Chondrocyte (in vitro differentiated cells): Measurements from ENCODE around the gene LRRK1. TPM values are rescaled to one million over a fixed set of nuclear protein-coding genes. Genes with fewer than 3 reads are reported as not detected.

Experiments used
- DNase-seq: peaks from one replicate; pipeline ENCODE4 v3.0.0; 2021; ENCODE audit warnings: mixed read lengths, low spot score
- H3K27ac Mint-ChIP-seq: one replicate; pipeline ENCODE4 v1.8.0; 2021; ENCODE audit warnings: mild to moderate bottlenecking, moderate library complexity, mixed read lengths; ENCODE audit not compliant: unreplicated experiment
- H3K27me3 Mint-ChIP-seq: 2 replicates; pipeline ENCODE4 v1.8.0; 2021; ENCODE audit warnings: low read depth, mixed read lengths
- H3K36me3 Mint-ChIP-seq: 2 replicates; pipeline ENCODE4 v1.8.0; 2021; ENCODE audit warnings: low read depth, mixed read lengths
- H3K4me1 Mint-ChIP-seq: 2 replicates; pipeline ENCODE4 v1.8.0; 2021; ENCODE audit warnings: low read depth, mild to moderate bottlenecking, mixed read lengths
- H3K4me3 Mint-ChIP-seq: one replicate; pipeline ENCODE4 v1.8.0; 2021; ENCODE audit warnings: mild to moderate bottlenecking, moderate library complexity, mixed read lengths; ENCODE audit not compliant: unreplicated experiment
- H3K9me3 Mint-ChIP-seq: 2 replicates; pipeline ENCODE4 v1.8.0; 2021; ENCODE audit warnings: low read depth, mixed read lengths
- total RNA-seq: library from RNA; stranded (reverse); gene quantifications from 3 replicates; pipeline ENCODE4 v1.2.1, GENCODE V29; 2021
- TF ChIP-seq, protein P1 (sequence below): fragments of 200-600 bp; sonication (generic); IDR thresholded peaks from 2 replicates; pipeline ENCODE4 v1.5.0; 2021; ENCODE audit warnings: antibody characterized with exemption, mild to moderate bottlenecking, moderate library complexity

Gene LRRK1
- total RNA-seq, 1 donor from 2014 or later, result 10.1 TPM

DNA sequence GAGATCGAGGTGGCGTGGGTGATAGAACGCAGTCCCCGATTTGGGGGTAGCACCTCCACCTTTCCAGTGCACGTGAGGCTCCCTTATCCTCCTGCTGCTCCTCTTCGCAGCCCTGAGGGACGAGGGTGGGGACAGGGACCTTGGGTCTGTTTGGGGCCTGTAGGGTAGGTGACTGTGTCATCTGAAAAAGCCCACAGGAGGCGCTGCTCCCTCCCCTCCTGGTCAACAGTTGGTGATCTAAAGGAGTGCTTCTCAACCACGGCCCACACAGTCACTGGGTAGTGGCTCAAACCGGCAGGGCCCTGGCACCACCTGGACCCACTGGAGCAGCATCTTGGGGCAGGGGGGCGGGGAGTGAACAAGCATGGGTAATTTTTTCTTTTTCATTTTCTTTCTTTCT is 7.1 kb downstream of the LRRK1 start:
- TF ChIP-seq, protein P1, sequence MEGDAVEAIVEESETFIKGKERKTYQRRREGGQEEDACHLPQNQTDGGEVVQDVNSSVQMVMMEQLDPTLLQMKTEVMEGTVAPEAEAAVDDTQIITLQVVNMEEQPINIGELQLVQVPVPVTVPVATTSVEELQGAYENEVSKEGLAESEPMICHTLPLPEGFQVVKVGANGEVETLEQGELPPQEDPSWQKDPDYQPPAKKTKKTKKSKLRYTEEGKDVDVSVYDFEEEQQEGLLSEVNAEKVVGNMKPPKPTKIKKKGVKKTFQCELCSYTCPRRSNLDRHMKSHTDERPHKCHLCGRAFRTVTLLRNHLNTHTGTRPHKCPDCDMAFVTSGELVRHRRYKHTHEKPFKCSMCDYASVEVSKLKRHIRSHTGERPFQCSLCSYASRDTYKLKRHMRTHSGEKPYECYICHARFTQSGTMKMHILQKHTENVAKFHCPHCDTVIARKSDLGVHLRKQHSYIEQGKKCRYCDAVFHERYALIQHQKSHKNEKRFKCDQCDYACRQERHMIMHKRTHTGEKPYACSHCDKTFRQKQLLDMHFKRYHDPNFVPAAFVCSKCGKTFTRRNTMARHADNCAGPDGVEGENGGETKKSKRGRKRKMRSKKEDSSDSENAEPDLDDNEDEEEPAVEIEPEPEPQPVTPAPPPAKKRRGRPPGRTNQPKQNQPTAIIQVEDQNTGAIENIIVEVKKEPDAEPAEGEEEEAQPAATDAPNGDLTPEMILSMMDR, result no peak
- DNase-seq, result no peak
- H3K27me3 Mint-ChIP-seq, result no peaks in the 10 kb centered on the region
- no peaks in the 10 kb centered on the region for H3K9me3 Mint-ChIP-seq
- H3K27ac Mint-ChIP-seq, result no peak overlapping the region
- no peak overlapping the region for H3K4me3 Mint-ChIP-seq
- H3K4me1 Mint-ChIP-seq, result no peaks in the 10 kb centered on the region
- peaks cover 2% of the 10 kb centered on the region for H3K36me3 Mint-ChIP-seq

DNA sequence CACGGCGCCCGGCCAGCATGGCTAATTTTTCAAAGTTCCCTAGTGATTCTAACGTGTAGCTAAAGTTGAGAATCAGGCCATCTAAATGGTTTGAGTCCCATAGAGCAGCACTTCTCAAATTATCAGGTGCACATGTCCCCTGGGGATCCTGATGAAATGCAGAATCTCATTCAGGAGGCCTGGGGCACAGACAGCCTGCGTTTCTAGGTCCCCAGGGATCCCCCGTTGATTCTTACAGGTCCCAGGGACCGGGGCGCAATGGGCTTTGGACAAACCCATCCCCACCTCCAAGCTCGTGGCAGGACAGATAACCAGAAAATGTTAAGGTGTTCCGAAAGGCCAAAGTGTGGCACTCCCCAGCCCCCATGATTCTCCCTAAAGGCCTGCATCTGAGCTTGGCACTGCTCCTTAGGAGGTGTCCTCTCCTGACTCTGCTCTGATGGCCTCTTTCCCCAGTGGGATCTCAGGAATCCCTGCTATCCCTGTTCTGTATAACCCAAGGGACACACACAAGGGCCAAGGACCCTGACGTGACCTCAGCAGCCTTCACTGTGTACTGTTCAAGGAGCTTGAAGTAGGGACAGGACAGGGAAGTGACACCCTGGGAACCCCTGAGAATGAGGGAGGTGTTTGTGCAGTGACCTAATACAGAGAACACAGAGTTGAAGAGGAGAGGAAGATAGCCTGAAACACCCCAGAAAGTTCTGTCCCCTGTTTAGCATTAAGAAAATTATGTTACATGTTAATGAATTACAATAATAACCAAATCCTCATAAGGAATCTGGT is 8.0 kb downstream of the LRRK1 start:
- Mint-ChIP-seq H3K4me1 (peaks cover under 1% of the 10 kb centered on the region), H3K27ac (no peak overlapping the region), H3K4me3 (no peak overlapping the region), H3K36me3 (peaks cover 2% of the 10 kb centered on the region), H3K9me3 (no peaks in the 10 kb centered on the region), H3K27me3 (no peaks in the 10 kb centered on the region)
- TF ChIP-seq, protein P1, result no peak
- no peak for DNase-seq

DNA sequence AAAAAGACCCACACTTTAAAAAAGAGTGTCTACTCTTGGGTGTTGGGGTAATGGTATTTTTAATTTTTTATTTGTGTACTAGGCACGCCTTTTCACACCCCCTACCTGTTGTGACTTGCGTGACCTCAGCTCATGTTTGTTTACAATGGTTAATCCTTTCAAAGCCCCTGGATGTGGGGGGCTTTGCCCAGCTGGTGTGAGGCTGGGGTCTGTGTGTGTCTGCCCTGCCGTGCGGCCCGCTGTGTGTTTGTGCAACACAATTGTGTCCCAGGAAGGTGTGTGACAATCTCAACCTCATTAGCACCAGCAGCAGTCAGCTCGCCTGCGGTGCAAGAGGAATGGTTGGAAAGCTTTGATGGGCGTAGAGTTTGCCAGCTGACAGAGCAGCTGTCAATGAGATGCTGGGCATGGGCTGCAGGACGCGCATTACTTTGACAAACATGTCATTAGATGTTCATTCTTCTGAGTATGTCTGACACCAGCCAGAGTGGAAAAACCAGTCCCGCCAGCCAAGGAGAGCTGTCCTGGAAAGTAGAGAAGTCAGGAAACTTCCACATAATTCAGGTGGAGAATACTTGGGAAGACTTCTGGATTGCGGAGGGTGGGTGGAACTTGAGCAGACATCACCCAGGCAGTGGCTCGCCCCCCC is 9.6 kb downstream of the LRRK1 start:
- Mint-ChIP-seq H3K27me3 (no peaks in the 10 kb centered on the region), H3K27ac (no peak overlapping the region), H3K4me3 (no peak overlapping the region), H3K36me3 (peaks cover 2% of the 10 kb centered on the region), H3K9me3 (no peaks in the 10 kb centered on the region), H3K4me1 (peaks cover 13% of the 10 kb centered on the region)
- TF ChIP-seq, protein P1, result no peak
- DNase-seq, result no peak

- H3K27ac Mint-ChIP-seq, result no peak overlapping the region
- TF ChIP-seq, protein P1, result no peak
- peaks cover 13% of the 10 kb centered on the region for H3K4me1 Mint-ChIP-seq
- peaks cover 2% of the 10 kb centered on the region for H3K36me3 Mint-ChIP-seq
- H3K4me3 Mint-ChIP-seq, result no peak overlapping the region
- no peaks in the 10 kb centered on the region for H3K27me3 Mint-ChIP-seq
- no peak for DNase-seq
- H3K9me3 Mint-ChIP-seq, result no peaks in the 10 kb centered on the region
Measured at GRCh38 chr15:100929641-100930042, 10.5 kb downstream of the LRRK1 start.

GRCh38 chr15:100930306-100930848 is 11.2 kb downstream of the LRRK1 start:
- Mint-ChIP-seq H3K27ac (no peak overlapping the region), H3K4me1 (peaks cover 13% of the 10 kb centered on the region), H3K9me3 (no peaks in the 10 kb centered on the region), H3K4me3 (no peak overlapping the region), H3K27me3 (no peaks in the 10 kb centered on the region), H3K36me3 (peaks cover 1% of the 10 kb centered on the region)
- TF ChIP-seq, protein P1, result no peak
- DNase-seq, result no peak
